HepG2 (cell line): ENCODE data around the gene NOTUM. TPM values are rescaled to one million over a fixed set of nuclear protein-coding genes. Genes with fewer than 3 reads are reported as not detected.
A peak's percentile ranks its signal among the peaks of the same experiment; 100 is the strongest.

Experiments
- HCFC1 ChIP-seq: fragments of 150-350 bp; IDR thresholded peaks from 2 replicates; pipeline ENCODE4 v1.6.1; 2014; ENCODE audit warnings: low read depth, low read length
- ISX ChIP-seq: sonication (generic); formaldehyde crosslinking; conservative IDR thresholded peaks from 2 replicates; pipeline ENCODE4 v1.5.0; 2020; ENCODE audit warnings: missing genetic modification reagents
- MAFG ChIP-seq: sonication (generic); formaldehyde crosslinking; IDR thresholded peaks from 2 replicates; pipeline ENCODE4 v1.5.1; 2020; ENCODE audit warnings: mild to moderate bottlenecking, missing genetic modification reagents
- MATR3 ChIP-seq: sonication (generic); formaldehyde crosslinking; IDR thresholded peaks from 2 replicates; pipeline ENCODE4 v1.4.0; 2020; ENCODE audit warnings: missing genetic modification reagents
- MIER3 ChIP-seq: IDR thresholded peaks from 2 replicates; pipeline ENCODE4 v1.6.1; 2016; ENCODE audit warnings: missing compliant biosample characterization, borderline replicate concordance
- MIXL1 ChIP-seq: IDR thresholded peaks from 2 replicates; pipeline ENCODE4 v1.6.1; 2016
- MYC ChIP-seq: sonication (generic); formaldehyde crosslinking; IDR thresholded peaks from 2 replicates; pipeline ENCODE4 v1.9.0; 2021; ENCODE audit warnings: missing genetic modification reagents, borderline replicate concordance
- NCOR1 ChIP-seq: fragments of 200-600 bp; sonication (generic); IDR thresholded peaks from 2 replicates; pipeline ENCODE4 v1.7.0; 2017; ENCODE audit warnings: antibody characterized with exemption, low read length, borderline replicate concordance
- PITX1 ChIP-seq: sonication (generic); formaldehyde crosslinking; IDR thresholded peaks from 2 replicates; pipeline ENCODE4 v1.5.1; 2020; ENCODE audit warnings: mild to moderate bottlenecking, missing genetic modification reagents
- RAD51 ChIP-seq: fragments of 450-650 bp; IDR thresholded peaks from 2 replicates; pipeline ENCODE4 v1.6.1; 2016; ENCODE audit warnings: borderline replicate concordance
- U2AF2 ChIP-seq: fragments of 200-400 bp; formaldehyde crosslinking; IDR thresholded peaks from 2 replicates; pipeline ENCODE4 v1.6.1; 2017; ENCODE audit warnings: low read depth, mild to moderate bottlenecking, low read length
- ZNF136 ChIP-seq: sonication (generic); formaldehyde crosslinking; IDR thresholded peaks from 2 replicates; pipeline ENCODE4 v1.8.1; 2022; ENCODE audit warnings: low read depth, mild to moderate bottlenecking, moderate library complexity, missing genetic modification reagents
- ZNF224 ChIP-seq: sonication (generic); formaldehyde crosslinking; IDR thresholded peaks from 2 replicates; pipeline ENCODE4 v1.5.0; 2020; ENCODE audit warnings: mild to moderate bottlenecking, missing genetic modification reagents
- ZNF441 ChIP-seq: sonication (generic); formaldehyde crosslinking; IDR thresholded peaks from 2 replicates; pipeline ENCODE4 v1.7.0; 2021; ENCODE audit warnings: missing genetic modification reagents, borderline replicate concordance
- ZNF609 ChIP-seq: sonication (generic); formaldehyde crosslinking; IDR thresholded peaks from 2 replicates; pipeline ENCODE4 v1.4.0; 2020; ENCODE audit warnings: mild to moderate bottlenecking, missing genetic modification reagents, borderline replicate concordance
- ZNF615 ChIP-seq: sonication (generic); formaldehyde crosslinking; IDR thresholded peaks from 2 replicates; pipeline ENCODE4 v1.5.0; 2020; ENCODE audit warnings: mild to moderate bottlenecking, missing genetic modification reagents, borderline replicate concordance
- ZNF713 ChIP-seq: sonication (generic); formaldehyde crosslinking; IDR thresholded peaks from 2 replicates; pipeline ENCODE4 v1.4.0; 2020; ENCODE audit warnings: mild to moderate bottlenecking, missing genetic modification reagents
- ZNF737 ChIP-seq: sonication (generic); formaldehyde crosslinking; IDR thresholded peaks from 2 replicates; pipeline ENCODE4 v1.5.0; 2020; ENCODE audit warnings: missing genetic modification reagents, mild to moderate bottlenecking, borderline replicate concordance
- ZNF878 ChIP-seq: sonication (generic); formaldehyde crosslinking; IDR thresholded peaks from 2 replicates; pipeline ENCODE4 v1.8.1; 2023; ENCODE audit warnings: mild to moderate bottlenecking, missing genetic modification reagents, moderate library complexity
- ZXDC ChIP-seq: sonication (generic); formaldehyde crosslinking; IDR thresholded peaks from 2 replicates; pipeline ENCODE4 v1.5.0; 2020; ENCODE audit warnings: mild to moderate bottlenecking, missing genetic modification reagents
- polyA plus RNA-seq, 8 experiments: library from polyadenylated mRNA; depleted of rRNA in 3 of 8; stranded (reverse) in 7 of 8; unstranded in 1 of 8; fragments of >200 nt; fragmentation: Illumina TruSeq in 4 of 8; extraction: Trizol in 4 of 8; gene quantifications; 2 replicates each; pipeline versions ENCODE4 v1.2.1 to v1.2.3, GENCODE V29; 2011 to 2016; ENCODE audit warnings: low read depth in 4 of 8, missing spikeins in 1 of 8, mixed read lengths in 1 of 8; ENCODE audit not compliant: insufficient read depth in 1 of 8
- total RNA-seq, 5 experiments: library from RNA; depleted of rRNA; stranded (reverse); fragments of >200 nt; fragmentation: Illumina TruSeq; extraction: Trizol; gene quantifications; 2 replicates each; pipeline ENCODE4 v1.2.3, GENCODE V29; 2016; ENCODE audit warnings: low read depth in 1 of 5
- TF ChIP-seq, protein P1 (sequence below): IDR thresholded peaks from 2 replicates; pipeline ENCODE4 v1.6.1; 2016; ENCODE audit warnings: missing biosample characterization, missing genetic modification reagents, low read depth

NOTUM gene
- total and polyA plus RNA-seq, 2 of the 13 experiments (the other 11 are each of a cell fraction or from before 2014, with no cell fraction given), result 150 to 160 TPM

GRCh38 chr17:81999587-81999975 lies 38.6 kb upstream of the NOTUM start (continued):
- TF ChIP-seq ZXDC (CRISPR knock-in tag) (no peak), PITX1 (CRISPR knock-in tag) (no peak), MYC (peak; percentile 77), HCFC1 (no peak), ZNF615 (CRISPR knock-in tag) (no peak), ZNF136 (no peak), ZNF713 (CRISPR knock-in tag) (no peak), ZNF737 (CRISPR knock-in tag) (no peak), RAD51 (no peak), MIER3 (CRISPR knock-in tag) (peak; percentile 28; the same call in 1 of the 2 replicates), MIXL1 (CRISPR knock-in tag) (0 out of 2 replicates have a peak, but pooled peaks have one; percentile 23), ZNF441 (CRISPR knock-in tag) (peak; percentile 43; the same call in 1 of the 2 replicates), ZNF224 (CRISPR knock-in tag) (no peak), ZNF609 (CRISPR knock-in tag) (no peak), ZNF878 (CRISPR knock-in tag) (0 out of 2 replicates have a peak, but pooled peaks have one; percentile 12), MAFG (CRISPR knock-in tag) (no peak), U2AF2 (0 out of 2 replicates have a peak, but pooled peaks have one; percentile 55), ISX (CRISPR knock-in tag) (no peak), MATR3 (CRISPR knock-in tag) (no peak), NCOR1 (no peak)
- TF ChIP-seq, protein P1, sequence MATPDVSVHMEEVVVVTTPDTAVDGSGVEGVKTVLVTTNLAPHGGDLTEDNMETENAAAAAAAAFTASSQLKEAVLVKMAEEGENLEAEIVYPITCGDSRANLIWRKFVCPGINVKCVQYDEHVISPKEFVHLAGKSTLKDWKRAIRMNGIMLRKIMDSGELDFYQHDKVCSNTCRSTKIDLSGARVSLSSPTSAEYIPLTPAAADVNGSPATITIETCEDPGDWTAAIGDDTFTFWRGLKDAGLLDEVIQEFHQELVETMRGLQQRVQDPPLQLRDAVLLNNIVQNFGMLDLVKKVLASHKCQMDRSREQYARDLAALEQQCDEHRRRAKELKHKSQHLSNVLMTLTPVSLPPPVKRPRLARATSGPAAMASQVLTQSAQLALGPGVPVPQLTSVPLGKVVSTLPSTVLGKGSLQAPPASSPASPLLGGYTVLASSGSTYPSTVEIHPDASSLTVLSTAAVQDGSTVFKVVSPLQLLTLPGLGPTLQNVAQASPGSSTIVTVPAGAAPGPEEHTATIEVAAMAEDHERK, result no peak; the same call in 1 of the 2 replicates
